GM21360 (cell line): ENCODE results near the gene PAQR8.
"Not testable (repeated sequence)": the region's sequence is repeated elsewhere in the genome, so short reads cannot be mapped to it uniquely, and the experiment has no call there.

Experiments used
- ATAC-seq: cut with Tn5 transposase; IDR thresholded peaks from one replicate; pipeline ENCODE4 v1.9.1; 2021; ENCODE audit warnings: mild to moderate bottlenecking, moderate library complexity; ENCODE audit not compliant: unreplicated experiment

PAQR8 gene

DNA sequence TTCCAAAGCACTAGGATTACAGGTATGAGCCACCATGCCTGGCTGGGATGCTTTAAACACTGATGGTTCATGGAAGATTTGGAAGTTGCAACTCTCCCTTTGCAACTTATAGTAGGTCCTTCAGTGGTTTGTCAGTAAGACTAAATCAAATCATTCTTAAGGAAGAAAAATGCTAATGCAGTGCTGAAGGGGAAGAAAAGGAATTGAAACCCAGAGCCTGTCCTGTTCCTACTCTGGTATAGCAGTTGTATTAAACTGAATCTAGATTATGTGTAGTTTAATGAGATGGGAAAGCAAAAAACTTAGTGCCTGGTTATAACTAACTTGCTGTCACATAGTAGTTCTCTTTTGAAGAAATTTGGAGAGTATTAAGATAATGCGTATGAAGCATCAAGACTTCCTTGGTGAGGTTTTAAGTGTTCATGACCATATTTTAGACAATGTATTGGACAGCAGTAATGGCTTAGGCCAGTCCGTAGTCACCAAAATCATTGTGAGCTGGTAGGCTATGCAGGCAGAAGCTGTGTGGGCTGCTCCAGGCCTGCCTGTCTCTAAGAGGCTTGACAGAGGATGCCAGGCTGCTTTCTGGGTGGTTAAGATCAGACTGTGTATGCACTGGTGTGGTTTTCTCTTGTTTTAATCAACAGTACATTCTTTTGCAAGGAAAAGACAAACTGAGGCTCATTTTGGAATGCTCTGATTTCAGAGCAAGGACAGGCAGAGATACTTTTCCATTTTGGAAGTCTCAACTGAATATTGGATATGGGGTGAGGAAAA lies 14.0 kb downstream of the PAQR8 start:
- ATAC-seq: no peak

DNA sequence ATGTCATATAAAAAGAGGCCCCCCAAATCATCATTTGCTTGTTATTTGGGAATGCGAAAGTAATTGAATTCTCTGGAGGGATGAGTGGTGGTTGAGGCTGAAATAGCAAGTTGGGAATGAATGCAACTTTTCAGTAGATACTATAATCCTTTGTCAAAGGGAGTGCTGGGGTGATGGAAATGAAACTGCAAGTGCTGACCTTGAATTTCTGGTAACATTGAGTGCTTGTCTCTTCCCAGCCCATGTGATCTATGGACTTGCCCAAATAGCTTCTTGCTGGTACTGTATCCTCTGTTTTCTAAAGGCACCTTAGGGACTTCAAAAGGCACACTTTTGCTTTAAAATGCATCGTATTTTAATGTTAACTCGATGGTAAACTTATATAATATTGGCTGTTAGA lies 14.8 kb downstream of the PAQR8 start:
- no peak for ATAC-seq

DNA sequence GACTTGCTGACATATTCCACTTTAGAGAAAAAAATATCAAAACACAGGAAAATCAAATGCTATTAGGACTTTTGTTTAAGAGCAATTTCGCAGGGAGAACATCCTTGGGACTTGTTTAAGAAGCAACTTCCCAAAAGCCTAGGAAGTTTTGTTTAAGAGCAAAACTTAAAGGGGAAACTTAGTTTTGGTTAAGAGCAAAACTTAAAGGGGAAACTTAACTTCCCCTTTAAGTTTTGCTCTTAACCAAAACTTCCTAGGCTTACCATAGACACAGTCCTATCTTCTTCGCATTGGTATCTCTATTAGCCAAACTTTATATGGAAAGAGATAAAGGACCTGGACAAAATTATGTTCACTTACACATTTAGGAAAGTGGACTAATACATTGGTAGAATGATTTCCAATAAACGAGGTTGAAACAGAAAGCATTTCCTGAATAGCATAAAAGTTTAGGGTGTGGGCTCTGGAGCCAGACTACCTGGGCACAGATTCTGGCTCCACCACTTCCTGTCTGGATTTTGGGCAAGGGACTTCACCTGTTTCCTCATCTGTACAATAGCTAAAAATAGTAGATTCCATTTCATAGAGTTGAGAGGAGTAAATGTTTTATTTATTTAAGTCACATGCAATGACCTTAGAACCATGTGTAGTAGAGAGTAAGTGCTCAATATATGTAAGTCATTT lies 15.7 kb downstream of the PAQR8 start:
- ATAC-seq: no peak

DNA sequence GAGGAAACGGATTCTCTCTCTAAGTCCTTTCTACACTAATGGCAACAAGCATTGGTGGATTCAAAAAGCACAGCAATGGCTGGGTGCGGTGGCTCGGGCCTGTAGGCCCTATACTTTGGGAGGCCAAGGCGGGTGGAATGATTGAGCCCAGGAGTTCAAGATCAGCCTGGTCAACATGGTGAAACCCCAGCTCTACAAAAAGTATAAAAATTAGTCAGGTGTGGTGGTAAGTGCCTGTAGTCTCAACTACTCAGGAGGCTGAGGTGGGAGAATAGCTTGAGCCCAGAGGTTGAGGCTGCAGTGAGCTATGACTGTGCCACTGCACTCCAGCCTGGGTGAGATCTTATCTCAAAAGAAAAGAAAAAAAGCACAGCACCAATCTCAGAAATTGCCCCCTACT lies 19.3 kb downstream of the PAQR8 start:
- no peak for ATAC-seq

DNA sequence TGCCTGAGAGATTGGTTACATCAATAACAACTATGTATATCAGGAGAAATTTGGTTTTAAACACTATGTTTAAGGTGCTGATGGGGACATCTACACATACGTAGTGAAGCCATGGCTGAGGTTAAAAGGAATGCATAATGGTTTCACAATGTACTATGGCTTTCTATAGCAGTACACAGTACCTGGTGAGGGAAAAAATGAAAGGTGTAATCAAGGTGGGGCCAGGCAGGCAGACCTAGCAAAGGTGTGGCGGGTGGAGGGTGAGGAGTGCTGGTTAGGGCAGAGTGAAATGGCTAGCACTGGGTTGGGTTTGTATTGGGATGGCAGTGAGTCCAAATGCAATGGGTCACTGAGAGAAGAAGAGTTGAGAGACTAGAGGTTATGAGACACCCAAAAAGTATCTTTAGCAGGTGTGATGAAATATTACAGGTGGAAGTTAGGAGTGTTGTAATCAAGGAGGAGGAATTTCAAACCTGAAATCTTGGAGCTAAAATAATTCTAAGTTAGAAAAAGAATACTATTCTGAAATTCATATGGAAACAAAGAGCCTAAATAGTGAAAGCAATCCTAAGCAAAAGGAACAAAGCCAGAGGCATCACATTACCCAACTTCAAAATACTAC lies 22.3 kb downstream of the PAQR8 start:
- no peak for ATAC-seq

DNA sequence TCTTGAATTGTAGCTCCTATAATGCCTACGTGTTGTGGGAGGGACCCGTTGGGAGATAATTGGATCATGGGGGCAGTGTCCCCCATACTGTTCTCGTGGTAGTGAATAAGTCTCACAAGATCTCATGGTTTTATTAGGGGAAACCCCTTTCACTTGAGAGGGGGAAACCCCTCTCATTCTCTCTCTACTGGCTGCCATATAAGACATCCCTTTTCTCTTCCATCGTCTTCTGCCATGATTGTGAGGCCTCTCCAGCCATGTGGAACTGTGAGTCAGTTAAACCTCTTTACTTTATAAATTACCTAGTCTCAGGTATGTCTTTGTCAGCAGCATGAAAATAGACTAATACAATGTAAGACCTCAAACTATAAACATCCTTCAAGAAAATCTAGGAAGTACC lies 23.1 kb downstream of the PAQR8 start:
- no peak for ATAC-seq

DNA sequence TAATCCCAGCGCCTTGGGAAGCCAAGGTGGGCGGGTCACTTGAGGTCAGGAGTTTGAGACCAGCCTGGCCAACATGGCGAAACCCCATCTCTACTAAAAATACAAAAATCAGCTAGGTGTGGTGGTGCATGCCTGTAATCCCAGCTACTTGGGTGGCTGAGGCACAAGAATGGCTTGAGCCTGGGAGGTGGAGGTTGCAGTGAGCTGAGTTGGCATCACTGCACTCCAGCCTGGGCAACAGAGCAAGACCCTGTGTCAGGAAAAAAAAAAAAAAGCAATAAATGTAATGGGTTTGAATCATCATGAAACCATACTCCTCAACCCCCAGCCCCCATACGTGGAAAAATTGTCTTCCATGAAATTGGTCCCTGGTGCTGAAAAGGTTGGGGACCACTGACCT lies 26.2 kb downstream of the PAQR8 start:
- ATAC-seq: not testable (repeated sequence)

DNA sequence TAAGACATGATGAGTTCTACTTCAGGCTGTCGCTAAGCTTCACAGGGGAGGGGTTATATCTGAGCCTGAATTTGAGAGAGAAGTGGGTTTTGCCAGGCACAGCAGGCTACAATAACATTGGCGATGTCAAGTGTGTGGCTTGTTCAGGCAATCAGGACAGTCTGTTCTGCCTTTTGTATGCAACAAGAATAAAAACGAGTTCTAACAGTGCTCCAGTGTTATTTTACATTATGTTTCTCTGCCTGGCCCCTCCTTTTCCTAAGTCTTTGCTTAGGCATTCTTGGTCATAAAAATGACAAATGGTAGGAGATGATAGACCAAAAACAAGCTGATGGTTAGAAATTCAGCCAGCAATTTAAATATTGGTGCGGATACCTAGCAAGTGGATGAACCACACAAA lies 26.8 kb downstream of the PAQR8 start:
- no peak for ATAC-seq

DNA sequence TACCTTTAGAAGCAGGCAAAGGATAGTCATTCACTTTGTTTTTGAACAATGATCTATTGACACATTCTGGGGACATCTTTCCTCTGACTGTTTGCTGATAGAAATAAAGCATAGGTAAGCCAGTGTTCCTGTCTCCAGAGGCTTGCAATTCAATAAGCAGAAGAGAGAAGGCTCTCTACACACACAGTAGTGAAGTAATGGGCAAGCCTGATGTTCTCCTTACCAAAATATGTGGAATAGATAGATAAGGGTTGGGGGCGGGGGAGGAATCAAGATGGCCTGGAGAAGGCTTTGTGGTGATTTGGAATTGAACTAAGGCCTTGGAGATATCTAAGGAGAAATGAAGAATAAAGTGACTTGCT lies 27.3 kb downstream of the PAQR8 start:
- no peak for ATAC-seq

DNA sequence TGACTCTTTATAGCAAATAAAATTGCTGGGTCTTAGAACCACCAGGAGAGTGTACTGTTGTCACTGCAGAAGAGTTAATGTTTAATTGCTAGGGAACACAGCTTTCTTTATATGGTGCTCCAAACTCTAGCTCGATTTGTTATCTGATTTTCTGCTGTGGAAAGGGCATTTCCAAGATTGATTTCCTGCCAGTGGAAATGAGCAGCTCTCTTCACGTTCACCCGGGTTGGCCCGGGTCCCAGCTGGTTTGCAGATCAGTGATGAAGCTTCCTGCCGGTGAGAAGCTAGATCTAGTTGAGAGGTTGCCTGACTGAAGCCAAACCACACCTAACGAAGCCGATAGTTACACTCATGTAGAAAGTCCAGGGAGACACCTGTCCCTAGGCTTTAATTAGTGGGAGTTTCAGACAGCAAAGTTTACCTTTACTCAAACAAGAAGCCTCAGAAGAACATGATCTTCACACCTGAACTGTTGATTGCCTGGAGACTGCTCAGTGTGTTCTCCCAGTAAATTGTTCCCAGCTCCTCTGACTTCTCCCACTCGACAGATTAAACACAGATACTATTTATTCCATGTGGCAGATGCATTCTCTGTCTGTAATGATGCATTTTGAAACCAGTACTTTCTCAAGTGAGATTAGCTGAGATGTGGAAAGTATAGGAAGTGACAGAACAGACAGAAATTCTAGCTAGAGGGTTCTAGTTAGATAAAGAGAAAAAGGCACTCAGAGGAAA lies 27.8 kb downstream of the PAQR8 start:
- ATAC-seq: peak; percentile 76

DNA sequence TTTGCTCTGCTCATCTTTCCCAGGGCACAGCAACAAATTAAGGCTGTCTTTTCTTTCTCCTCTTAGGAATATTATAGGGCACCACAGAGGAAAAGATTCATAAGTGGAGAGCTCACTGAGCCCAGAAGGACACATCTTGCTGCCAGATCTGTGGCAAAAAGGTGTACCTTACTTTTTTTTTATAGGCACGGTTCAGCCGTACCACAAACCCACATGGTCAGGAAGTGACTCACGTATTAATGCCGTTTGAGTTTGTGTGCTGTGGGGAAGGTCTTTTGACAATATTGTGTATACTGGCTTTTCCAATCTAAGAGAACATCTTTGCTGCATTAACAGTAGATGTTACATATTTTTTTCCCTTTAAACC lies 28.4 kb downstream of the PAQR8 start:
- ATAC-seq: peak; percentile 55

DNA sequence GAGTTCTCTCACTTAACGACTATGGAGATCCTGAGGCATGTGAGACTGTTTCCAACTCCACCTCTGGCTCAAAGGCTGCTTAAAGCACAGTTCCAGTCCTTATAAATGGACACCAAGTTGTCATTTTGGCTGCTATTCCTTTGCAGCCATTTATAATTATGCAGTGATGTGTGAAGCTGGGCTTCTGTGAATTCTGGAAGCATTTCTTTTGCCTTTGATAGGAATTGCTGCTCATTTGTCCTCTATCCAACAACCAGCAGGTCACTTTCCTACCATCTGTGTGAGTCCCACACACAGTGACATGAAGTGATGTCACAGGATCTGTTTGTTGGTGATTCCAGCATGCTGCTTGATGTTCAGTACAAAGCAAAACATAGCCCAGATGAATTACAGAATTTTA lies 29.6 kb downstream of the PAQR8 start:
- ATAC-seq: no peak

DNA sequence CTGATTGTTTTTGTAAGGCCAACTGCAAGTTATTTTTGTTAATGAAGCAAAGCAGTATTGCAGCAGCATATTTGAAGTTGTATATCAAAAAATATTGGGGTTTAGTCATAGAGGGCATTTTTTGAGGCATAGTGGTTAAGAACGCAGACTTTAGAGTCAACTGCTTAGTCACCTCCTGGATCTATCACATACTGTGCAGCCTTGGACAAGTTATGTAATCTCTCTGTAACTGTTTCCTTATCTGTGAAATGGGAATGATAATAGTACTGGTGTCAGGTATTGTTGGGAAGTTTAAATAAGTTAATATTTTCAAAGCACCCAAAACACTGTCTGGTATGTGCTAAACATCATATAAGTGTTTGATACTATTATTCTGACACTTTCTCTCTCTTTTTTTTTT lies 31.0 kb downstream of the PAQR8 start:
- no peak for ATAC-seq

DNA sequence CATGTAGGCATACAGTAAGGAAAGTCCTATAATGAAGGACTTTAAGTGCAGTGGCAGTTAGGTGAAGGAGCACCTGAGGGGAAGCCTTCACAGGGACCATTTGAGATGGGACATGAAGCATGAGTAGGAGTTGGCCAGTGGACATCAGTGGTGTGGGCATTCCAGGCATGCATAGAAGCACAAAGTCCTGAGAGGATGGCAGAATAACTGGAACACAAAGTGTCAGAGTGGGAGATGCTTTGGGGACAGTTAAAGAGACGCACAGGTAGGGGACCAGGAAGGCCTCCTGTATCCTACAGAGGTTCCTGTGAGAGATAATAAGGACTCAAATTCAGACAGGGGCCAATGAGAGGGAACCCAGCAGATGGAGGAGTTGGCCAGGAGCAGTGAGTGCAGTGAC lies 31.8 kb downstream of the PAQR8 start:
- ATAC-seq: no peak

DNA sequence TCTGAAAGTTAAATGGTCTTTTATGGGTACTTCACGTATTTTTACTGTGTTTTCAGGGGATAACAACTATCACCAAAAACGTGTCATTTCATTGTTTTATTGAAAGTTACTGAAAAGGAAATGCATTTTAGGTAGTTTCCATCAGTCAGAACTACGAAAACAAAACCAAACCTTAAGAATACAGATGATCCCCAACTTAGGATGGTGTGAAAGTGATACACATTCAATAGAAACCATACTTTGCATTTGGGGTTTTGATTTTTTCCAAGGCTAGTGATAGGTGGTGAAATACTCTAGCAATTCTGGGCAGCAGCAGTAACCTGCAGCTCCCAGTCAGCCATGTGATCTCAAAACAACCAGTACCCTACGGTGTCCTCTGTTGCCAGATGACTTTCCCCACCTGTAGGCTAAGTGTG lies 32.3 kb downstream of the PAQR8 start:
- peak; percentile 45 for ATAC-seq

DNA sequence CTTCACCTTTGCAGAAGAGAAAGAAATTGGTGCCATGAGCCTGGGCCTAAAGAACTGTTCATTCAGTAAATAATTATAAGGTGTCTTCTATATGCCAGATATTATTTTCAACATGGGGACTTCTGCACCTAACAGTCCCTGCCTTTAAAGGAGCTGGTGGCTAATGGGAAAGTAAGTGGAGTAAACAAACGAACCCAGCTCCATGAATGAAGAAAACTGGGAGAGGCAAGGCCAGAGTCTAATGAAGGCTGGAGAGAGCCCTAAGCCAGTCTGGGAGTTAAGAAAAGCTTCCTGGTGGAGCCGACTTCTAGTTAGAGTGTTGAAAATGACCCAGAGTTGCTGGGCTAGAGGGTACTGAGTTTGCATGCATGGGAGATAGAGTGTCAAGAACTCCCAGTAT lies 34.0 kb downstream of the PAQR8 start:
- ATAC-seq: no peak

DNA sequence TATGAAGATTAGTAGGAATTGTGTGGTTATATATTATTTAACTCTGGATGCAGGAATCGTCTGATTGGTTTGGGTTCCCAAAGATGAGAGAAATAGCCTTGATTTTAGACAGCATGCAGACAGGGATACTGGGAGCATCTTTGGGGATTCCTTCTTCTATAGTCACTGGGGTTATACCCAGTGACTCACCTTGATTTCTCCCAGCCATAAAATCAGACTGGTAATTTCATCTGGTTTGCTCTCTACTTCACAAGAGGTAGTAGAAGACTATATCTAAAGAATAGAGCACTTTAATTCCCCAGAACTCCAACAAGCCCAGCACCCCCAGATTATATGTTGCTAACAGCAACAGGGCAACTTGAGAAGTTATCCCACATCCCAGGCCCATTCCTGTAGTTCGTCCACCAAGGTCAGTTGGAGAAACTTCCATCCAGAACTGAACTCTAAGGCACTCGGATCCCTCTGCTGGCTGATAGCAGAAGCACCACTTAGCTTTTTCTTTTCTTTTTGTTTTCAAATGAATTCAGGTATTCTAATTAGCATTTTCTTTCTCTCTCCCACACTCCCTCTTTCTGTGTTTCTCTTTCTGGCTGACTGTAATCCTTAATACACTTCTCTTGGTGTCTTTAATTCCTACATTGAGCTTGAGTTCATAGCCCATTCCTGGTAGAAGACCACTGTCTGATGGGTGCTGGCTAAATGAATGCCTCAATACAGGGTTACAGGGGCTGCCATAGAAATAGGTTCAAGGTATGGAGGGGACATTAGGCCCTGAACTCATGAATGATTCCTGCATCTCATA lies 37.8 kb downstream of the PAQR8 start:
- no peak for ATAC-seq

DNA sequence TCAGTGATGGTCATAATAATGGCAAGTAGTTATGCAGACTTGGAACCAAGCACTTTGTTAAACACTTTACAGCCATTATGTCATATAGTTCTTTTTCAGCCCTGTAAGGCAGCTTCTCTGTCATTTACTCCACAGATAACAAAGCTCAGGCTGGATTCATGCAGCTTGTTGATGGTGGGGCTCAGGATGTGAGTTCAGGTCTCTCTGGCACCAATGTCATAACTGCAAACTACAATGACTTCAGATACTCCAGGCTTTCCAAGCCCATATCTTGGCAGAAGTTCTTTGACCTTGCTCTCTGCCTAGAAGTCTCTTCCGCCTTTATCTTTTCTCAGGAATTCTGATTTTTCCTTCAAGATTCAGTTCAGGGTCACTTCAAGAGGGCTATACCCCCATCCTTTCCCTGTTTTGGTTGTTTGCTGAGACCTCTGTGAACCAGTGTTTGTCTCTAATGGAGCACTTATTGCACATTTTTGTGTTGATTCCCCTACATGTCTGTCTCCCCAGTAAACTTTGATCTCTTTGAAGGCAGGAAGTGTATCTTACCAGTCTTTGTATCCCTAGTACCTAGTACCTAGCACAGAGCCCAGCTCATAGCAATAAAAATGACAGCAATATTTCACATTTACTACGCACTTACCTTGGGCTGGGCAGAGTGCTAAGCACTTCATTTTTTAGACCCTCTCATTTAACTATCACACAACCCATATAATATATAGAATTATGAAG lies 38.5 kb downstream of the PAQR8 start:
- ATAC-seq: no peak

DNA sequence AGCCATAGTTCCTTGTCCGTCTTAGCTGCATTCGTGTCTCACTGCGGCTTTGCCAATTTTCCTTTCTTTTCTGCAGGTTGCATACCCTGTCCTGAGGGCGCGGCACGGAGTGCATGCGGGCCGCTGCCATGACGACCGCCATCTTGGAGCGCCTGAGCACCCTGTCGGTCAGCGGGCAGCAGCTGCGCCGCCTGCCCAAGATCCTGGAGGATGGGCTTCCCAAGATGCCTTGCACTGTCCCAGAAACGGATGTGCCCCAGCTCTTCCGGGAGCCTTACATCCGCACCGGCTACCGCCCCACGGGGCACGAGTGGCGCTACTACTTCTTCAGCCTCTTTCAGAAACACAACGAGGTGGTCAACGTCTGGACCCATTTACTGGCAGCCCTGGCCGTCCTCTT lies 41.1 kb downstream of the PAQR8 start:
- ATAC-seq: no peak

DNA sequence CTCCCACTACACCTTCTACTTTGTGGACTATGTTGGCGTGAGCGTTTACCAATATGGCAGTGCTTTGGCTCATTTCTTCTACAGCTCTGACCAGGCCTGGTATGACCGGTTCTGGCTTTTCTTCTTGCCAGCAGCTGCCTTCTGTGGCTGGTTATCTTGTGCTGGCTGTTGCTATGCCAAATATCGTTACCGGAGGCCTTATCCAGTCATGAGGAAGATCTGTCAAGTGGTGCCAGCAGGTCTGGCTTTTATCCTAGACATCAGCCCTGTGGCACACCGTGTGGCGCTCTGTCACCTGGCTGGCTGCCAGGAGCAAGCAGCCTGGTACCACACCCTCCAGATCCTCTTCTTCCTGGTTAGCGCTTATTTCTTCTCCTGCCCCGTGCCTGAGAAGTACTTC lies 41.7 kb downstream of the PAQR8 start:
- ATAC-seq: no peak
